NCI-H2171 (cell line): ENCODE results near the gene LZTR1.
"Not testable (repeated sequence)": the region's sequence is repeated elsewhere in the genome, so short reads cannot be mapped to it uniquely, and the experiment has no call there.

Source experiments
- DNase-seq: peaks from one replicate; lab custom pipeline; 2025; lab: John Stamatoyannopoulos, UW

Gene LZTR1

GRCh38 chr22:20981787-20982562, at the start of gene LZTR1:
Gene LZTR1 (plus strand): TSS chr22:20982297. CDS start chr22:20982372, 75 bp downstream.
- peak; percentile 72 for DNase-seq

DNA sequence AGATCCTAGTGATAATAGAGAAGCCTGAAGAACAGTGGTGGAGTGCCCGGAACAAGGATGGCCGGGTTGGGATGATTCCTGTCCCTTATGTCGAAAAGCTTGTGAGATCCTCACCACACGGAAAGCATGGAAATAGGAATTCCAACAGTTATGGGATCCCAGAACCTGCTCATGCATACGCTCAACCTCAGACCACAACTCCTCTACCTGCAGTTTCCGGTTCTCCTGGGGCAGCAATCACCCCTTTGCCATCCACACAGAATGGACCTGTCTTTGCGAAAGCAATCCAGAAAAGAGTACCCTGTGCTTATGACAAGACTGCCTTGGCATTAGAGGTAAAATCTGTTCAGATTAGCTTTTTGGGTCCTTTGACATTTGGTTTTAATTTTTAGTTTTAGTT, 48.2 kb upstream of the LZTR1 start:
- no peak for DNase-seq

DNA sequence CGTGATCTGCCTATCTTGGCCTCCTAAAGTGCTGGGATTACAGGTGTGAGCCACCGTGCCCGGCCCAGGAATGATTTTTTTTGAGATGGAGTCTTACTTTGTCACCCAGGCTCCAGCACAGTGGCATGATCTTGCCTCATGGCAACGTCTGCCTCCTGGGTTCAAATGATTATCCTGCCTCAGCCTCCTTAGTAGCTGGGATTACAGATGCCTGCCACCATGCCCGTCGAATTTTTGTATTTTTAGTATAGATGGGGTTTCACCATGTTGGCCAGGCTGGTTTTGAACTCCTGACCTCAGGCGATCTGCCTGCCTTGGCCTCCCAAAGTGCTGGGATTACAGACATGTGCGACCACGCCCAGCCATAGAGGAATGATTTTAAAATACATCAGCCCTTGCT, 47.0 kb upstream of the LZTR1 start:
- DNase-seq: not testable (repeated sequence)

DNA sequence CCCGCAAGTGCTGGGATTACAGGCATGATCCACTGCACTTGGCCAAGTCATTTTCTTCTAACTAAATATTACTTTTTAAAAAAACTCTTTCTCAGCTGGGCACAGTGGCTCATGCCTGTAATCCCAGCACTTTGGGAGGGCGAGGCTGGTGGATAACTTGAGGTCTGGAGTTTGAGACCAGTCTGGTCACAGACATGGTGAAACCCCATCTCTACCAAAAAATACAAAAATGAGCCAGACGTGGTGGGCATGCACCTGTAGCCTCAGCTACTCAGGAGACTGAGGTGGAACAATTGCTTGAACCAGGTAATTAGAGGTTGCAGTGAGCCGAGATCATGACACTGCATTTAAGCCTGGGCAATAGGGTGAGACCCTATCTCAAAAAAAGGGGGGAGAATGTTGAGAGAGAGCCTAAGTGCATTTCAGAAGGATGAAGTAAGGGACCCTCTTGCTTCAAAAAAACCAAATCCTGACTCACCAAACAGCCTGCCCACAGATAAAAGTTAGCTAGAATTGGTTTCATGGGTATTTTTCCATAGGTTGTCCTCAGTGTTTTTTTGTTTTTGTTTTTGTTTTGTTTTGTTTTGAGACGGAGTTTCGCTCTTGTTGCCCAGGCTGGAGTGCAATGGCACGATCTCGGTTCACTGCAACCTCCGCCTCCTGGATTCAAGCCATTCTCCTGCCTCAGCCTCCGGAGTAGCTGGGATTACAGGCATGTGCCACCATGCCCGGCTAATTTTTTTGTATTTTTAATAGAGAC, 46.1 kb upstream of the LZTR1 start:
- DNase-seq: not testable (repeated sequence)

- DNase-seq: no peak
Measured at GRCh38 chr22:20937031-20937793, 44.9 kb upstream of the LZTR1 start.

GRCh38 chr22:20937794-20938671, 44.1 kb upstream of the LZTR1 start:
- no peak for DNase-seq

GRCh38 chr22:20939457-20940185, 42.5 kb upstream of the LZTR1 start:
- not testable (repeated sequence) for DNase-seq

GRCh38 chr22:20940186-20940651, 41.9 kb upstream of the LZTR1 start:
- peak; percentile 40 for DNase-seq

GRCh38 chr22:20940904-20941385, 41.2 kb upstream of the LZTR1 start:
- no peak for DNase-seq

GRCh38 chr22:20942203-20942902, 39.7 kb upstream of the LZTR1 start:
- not testable (repeated sequence) for DNase-seq

- DNase-seq: no peak
Measured at GRCh38 chr22:20943104-20943933, 38.8 kb upstream of the LZTR1 start.

DNA sequence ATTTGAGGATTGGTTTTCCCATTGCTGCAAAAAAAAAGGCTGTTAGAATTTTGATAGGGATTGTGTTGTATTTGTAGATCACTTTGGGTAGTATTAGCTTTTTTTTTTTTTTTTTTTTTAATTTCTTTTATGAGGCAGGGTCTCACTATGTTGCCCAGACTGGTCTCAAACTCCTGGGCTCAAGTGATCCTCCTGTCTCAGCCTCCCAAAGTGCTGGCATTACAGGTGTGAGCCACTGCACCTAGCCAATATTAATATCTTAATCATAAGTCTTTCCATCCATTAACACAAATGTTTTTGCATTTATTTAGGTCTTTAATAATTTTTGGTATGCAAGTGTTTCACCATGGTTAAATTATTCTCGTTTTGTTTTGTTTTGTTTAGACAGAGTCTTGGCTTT, 38.1 kb upstream of the LZTR1 start:
- DNase-seq: no peak

- DNase-seq: no peak
Measured at GRCh38 chr22:20945578-20945934, 36.5 kb upstream of the LZTR1 start.

GRCh38 chr22:20946080-20946986, 35.8 kb upstream of the LZTR1 start:
- DNase-seq: no peak

DNA sequence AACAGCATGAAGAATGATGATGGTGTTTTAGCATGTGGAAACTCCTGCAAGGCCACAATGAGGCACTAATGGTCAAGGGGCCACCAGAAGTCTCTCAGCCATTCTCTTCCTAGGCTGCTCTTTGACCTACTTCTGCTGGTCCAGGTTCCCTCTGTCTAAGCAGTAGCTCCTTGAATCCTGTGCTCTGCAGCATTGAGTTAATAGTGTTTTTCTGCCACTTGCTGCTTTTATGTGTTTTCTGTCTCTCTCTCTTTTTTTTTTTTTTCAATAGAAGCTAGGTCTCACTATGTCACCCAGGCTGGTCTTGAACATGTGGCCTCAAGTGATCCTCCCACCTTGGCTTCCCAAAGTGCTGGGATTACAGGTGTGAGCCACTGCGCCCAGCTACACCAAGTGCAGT, 35.1 kb upstream of the LZTR1 start:
- no peak for DNase-seq

DNA sequence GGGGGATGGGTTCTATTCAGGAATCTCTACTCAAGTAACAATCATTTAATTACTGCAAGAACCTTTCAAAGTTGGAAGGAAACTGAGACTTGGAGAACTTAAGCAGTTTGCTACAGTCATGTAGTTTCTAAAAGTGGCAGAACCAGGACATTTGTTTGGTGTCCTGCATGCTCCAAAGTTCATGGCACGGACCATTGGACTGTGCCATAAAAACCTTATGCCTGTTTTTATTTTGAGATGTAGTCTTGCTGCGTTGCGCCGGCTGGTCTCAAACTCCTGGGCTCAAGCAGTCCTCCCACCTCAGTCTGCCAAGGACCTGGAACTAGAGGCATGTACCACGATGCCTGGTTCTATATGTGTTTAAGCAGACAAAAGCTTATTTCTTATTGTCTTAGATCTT, 33.6 kb upstream of the LZTR1 start:
- no peak for DNase-seq

DNA sequence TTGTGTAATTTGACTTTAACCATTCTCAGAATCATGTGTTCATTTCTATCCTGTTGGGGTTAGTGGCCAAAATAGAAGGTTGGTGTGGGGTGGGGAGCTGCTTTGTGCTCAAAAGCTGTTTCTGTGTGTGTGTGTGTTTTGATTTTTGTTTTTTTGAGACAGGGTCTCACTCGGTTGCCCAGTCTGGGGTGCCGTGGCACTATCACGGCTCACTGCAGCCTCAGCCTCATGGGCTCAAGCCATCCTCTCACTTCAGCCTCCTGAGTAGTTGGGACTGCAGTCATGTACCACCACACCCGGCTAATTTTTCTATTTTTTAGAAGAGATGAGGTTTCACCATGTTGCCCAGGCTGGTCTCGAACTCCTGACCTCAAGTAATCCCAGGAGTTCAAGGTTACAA, 33.1 kb upstream of the LZTR1 start:
- DNase-seq: no peak

GRCh38 chr22:20949698-20950183, 32.4 kb upstream of the LZTR1 start:
- no peak for DNase-seq
